ENCODE results near the gene C2orf80.

The C2orf80 gene

DNA sequence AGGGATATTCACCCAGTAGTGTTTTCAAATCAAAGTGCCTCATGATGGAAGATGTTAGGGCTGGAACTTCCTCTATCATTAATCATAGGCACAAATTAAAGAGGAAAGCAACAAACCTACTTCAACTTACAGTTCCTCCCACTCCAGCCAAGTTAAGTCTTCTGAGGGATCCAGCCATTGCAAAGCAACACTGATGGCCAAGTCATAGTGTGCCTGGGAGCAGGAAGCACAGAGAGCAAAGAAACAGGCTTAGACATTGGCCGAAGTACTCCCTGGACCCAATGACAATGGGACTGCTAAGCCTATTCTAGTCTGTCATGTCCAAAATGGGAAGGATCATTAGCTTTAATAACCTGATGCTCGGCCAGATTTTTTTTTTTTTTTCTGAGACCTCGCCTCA, 7.0 kb downstream of the C2orf80 start:
- DNase-seq (ENCODE audit: extremely low read depth, low read depth): no peak
- TF ChIP-seq CTCF (IDR thresholded peaks at IDR 0.05; ENCODE audit: low read depth, low read length, missing control alignments): no peak
- no peak overlapping the region for H3K4me3 ChIP-seq (replicated peaks; ENCODE audit: low read depth, low read length)

DNA sequence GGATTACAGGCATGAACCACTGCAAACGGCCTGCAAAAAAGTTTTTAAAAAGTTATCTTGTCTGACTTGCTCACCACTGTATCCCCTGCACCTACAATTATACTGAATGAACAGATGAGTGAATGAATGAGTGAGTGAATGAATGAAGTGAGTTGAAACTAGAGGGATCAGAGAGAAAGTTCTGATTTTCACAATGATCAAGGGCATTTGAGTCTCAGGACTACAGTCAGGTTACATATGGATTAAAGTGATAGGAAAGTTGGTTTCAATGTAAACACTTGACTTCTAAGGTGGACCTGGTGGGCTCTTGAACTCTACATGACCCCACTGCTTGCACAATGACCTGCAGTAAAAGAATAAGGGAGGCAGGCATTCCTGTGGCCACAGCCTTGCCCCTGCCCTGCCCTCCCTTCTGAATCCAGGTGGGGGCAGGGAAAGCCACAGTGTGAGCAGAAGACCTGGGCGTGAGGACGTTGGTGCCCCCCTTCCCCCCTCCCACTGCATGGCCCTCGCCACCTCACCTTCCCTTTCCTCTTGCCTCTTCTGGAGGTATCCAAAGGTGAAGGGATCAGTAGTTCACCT, 10.7 kb downstream of the C2orf80 start:
- TF ChIP-seq CTCF (IDR thresholded peaks at IDR 0.05; ENCODE audit: low read depth, low read length, missing control alignments): no peak
- H3K4me3 ChIP-seq (replicated peaks; ENCODE audit: low read depth, low read length): no peak overlapping the region
- no peak for DNase-seq (ENCODE audit: extremely low read depth, low read depth)

GRCh38 chr2:208175840-208176153, 14.0 kb downstream of the C2orf80 start:
- TF ChIP-seq CTCF (IDR thresholded peaks at IDR 0.05; ENCODE audit: low read depth, low read length, missing control alignments): no peak
- DNase-seq (ENCODE audit: extremely low read depth, low read depth): no peak
- no peak overlapping the region for H3K4me3 ChIP-seq (replicated peaks; ENCODE audit: low read depth, low read length)

GRCh38 chr2:208175069-208175839, 14.6 kb downstream of the C2orf80 start:
- no peak overlapping the region for H3K4me3 ChIP-seq (replicated peaks; ENCODE audit: low read depth, low read length)
- peak; percentile 95 for TF ChIP-seq CTCF (IDR thresholded peaks at IDR 0.05; ENCODE audit: low read depth, low read length, missing control alignments)
- peak; percentile 52 for DNase-seq (ENCODE audit: extremely low read depth, low read depth)

- no peak for TF ChIP-seq CTCF (IDR thresholded peaks at IDR 0.05; ENCODE audit: low read depth, low read length, missing control alignments)
- DNase-seq (ENCODE audit: extremely low read depth, low read depth): no peak
- H3K4me3 ChIP-seq (replicated peaks; ENCODE audit: low read depth, low read length): no peak overlapping the region
Observed at GRCh38 chr2:208174144-208174543, 15.7 kb downstream of the C2orf80 start.

DNA sequence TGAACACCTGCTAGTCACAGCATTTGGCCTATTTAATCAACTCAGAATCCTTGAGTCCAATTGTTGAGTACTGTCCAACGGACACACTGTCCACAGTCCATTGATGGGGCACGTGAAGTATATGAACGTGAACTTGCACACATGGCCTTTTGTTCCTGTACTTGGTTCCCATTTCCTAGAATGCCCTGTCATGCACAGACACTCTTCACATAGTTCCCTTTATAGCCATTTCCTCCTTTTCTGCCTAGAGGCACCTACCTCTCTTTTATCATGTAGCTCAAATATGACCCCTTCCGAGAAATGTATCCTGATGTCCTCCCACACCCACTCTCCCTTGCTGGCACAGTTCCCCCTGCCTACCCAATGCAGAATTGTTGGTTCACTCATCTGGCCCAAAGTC, 17.7 kb downstream of the C2orf80 start:
- DNase-seq (ENCODE audit: extremely low read depth, low read depth): no peak
- H3K4me3 ChIP-seq (replicated peaks; ENCODE audit: low read depth, low read length): no peak overlapping the region
- no peak for TF ChIP-seq CTCF (IDR thresholded peaks at IDR 0.05; ENCODE audit: low read depth, low read length, missing control alignments)

Measured in HFF-Myc (cell line).